GM12864 (cell line): ENCODE data around the gene THADA.

ENCODE experiments used
- DNase-seq: peaks from one replicate; pipeline ENCODE4 v3.0.0-alpha.2; 2011; ENCODE audit warnings: low read depth
- H3K4me3 ChIP-seq: 2 replicates; pipeline ENCODE4 v1.5.1; 2011; ENCODE audit warnings: mild to moderate bottlenecking, low read depth, low read length, control low read depth
- TF ChIP-seq, protein P1 (sequence below): IDR thresholded peaks from 2 replicates; pipeline ENCODE4 v1.5.1; 2011; ENCODE audit warnings: low read depth, mild to moderate bottlenecking, moderate library complexity, low read length, control low read depth, inconsistent platforms; ENCODE audit errors: missing control alignments

THADA gene

DNA sequence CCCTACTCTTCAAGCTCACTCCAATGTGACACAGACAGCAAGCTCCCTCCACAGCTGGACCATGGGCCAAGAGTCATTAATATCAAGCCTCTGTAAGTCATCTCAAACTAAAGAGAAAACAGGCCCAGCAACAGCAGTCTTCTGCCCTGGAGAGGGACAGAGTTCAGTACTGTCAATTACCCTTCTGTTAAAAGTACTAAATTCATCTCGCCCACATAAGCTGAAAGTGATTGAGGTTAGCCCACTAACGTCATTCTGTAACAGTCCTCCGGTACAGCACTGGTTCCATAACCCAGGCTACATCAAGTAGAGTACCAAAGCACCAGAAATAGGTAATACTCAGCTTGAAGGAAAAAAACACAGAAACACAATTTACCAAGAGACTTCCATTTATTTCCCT is 25.9 kb downstream of the THADA start:
- no peak for DNase-seq
- TF ChIP-seq, protein P1, sequence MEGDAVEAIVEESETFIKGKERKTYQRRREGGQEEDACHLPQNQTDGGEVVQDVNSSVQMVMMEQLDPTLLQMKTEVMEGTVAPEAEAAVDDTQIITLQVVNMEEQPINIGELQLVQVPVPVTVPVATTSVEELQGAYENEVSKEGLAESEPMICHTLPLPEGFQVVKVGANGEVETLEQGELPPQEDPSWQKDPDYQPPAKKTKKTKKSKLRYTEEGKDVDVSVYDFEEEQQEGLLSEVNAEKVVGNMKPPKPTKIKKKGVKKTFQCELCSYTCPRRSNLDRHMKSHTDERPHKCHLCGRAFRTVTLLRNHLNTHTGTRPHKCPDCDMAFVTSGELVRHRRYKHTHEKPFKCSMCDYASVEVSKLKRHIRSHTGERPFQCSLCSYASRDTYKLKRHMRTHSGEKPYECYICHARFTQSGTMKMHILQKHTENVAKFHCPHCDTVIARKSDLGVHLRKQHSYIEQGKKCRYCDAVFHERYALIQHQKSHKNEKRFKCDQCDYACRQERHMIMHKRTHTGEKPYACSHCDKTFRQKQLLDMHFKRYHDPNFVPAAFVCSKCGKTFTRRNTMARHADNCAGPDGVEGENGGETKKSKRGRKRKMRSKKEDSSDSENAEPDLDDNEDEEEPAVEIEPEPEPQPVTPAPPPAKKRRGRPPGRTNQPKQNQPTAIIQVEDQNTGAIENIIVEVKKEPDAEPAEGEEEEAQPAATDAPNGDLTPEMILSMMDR = no peak
- no peak overlapping the region for H3K4me3 ChIP-seq

DNA sequence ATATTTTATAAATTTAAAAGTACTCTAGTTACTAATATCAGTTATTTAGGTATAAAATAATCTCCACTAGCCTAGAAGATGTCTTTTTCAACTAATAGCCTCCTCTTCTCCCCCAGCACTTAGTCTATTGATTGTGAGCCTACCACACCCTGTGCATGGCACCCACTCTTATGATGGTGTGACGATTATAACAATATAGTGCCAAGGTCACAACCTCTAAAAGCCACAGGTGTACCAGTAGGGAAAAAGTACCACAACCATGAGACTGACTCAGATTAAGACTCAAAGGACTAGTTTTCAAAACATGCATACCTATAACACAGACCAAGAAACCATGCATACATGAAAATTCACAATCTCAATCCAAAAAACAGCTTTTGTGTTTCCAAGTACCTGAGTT is 27.6 kb downstream of the THADA start:
- H3K4me3 ChIP-seq = no peak overlapping the region
- no peak for DNase-seq
- TF ChIP-seq, protein P1 = no peak

DNA sequence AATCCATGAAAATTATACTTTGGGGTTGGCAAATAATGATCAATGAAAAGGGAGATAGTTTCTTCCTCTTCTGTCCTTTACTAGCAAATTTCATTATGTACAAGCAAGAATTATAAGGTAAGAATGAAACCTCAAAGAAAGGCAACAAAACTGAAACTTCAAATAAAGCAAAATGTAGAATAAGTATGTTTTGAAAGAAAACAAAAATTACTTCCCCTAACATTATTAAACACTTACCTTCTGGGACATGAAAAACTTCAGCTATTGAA is 29.4 kb downstream of the THADA start:
- TF ChIP-seq, protein P1 = no peak
- no peak for DNase-seq
- H3K4me3 ChIP-seq = no peak overlapping the region

DNA sequence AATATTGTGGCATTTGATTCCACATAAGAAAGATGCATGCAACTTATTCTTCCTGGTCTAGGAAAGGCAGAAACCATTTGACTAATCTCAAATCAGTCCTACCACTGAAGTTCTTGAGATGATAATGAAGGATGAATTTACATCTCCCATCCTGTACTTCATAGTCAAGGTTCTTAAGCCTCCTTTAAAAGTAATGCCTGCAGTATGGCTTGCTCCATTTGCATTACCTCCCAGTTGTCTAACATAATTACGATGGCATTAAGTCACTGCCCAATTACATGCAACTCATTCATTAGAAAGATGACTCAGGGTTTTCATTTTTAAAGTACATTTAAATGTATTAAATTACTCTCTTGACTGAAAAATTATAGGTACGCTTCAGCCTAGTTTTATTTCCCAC is 32.2 kb downstream of the THADA start:
- no peak for DNase-seq
- TF ChIP-seq, protein P1 = no peak

DNA sequence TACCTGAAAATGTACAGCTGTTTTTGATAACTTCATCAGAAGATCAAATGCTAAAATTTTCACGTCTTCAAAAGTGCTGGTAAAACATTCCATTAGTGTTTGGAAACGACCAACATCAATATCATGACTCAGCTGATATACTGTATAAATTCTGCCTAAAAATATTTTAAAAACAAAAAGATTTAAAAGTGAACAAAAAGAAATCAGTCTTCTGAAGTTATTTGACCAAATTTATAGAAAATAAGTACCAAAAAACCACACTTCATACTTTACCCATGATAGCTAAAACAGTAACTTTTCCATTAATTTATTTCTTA is 35.6 kb downstream of the THADA start:
- H3K4me3 ChIP-seq = no peak overlapping the region
- TF ChIP-seq, protein P1 = no peak
- no peak for DNase-seq

More for the DNA sequence above, 32.2 kb downstream of the THADA start:
- H3K4me3 ChIP-seq = no peak overlapping the region

DNA sequence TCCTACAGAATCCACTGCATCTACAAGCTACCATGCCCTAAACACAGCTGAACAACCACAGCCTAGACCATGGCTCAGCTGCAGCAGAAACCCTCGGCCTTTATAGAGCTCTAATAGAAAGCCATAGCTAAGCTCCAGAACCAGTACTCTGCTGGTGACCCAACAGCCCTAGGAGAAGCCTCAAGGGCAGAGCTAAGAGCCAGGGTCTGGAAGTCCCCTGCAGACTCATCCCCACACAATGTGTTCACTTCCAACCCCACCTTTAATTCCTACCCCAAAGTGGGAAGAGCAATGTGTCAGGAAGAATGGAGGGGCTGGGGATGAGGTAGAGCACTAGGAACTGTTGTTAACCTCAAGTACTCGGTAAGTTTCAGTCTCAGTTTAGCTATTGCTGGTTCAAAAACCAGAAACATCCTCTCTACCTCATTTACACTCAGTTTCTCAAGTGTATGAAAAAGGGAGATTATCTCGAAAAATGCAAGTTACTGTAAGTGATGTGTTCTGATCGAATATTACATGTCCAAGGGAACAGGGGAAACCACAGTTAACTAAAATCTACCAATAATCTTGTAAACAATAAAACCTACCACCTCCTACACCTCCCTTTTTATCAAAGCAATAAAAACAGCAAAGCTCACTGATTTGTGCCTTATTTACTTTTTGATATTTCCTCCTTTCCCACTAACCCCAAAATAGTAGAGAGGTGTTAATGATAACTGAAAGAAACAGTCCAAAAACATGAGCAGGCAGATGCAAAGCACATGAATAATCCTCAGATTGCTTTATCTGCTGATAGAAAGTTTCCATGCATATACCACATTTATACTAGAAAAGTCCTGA is 36.2 kb downstream of the THADA start:
- no peak overlapping the region for H3K4me3 ChIP-seq
- TF ChIP-seq, protein P1 = no peak
- no peak for DNase-seq

DNA sequence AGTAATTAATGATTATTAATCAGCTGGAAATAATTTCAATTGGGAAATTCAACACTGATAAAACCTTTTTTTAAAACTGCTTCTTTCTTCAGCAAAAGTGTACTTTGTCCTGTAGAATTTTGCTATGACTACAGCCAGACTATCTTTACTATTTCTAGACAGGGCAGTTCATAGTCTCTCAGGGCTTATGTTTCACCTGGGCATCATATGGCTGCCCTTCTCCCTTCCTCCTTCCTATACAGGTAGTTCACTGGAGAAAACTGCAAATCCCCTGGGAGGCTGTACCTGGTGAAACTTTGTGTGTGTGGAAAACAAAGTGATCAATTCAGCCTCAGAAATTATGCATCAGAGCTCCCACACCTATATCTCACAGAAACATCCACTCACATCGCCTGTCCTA is 38.6 kb downstream of the THADA start:
- H3K4me3 ChIP-seq = no peak overlapping the region
- no peak for DNase-seq
- TF ChIP-seq, protein P1 = no peak
